Measurements from ENCODE around the gene ZNF573. TPM values are rescaled to one million over a fixed set of nuclear protein-coding genes. Genes with fewer than 3 reads are reported as not detected.

The ZNF573 gene
- total and polyA plus RNA-seq, 2 experiments from 2014 or later: 7.7 to 10.3 TPM

DNA sequence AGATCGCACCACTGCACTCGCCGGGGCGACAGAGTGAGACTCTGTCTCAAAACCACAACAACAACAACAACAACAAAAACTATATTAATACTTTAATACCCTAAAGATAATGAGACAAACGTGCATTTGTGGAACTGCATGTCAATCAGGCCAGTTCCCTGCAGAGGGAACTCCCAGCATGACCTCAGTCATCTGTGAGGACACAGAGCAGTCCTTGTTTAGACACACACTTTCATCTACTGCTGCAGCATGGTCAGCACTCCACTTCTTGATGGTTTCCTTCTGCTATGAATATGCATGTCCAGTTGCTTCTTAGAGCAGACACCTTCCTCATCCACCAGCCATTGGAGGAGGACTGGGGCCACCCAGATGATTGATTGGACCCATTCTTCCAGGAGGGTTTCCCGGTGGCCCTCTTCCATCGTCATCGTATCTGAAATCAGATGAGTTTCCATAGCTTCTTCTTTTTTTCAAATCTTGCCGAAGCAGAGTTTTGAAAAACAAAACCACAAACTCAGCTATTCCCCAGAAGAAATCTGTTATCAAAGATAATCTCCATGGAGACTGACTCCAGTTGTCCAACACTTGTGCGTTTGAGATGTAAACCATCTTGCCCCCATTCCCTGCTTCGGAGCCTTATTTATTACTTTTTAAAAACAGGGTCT, 86.3 kb downstream of the ZNF573 start (continued):
- TF ChIP-seq, protein P1, sequence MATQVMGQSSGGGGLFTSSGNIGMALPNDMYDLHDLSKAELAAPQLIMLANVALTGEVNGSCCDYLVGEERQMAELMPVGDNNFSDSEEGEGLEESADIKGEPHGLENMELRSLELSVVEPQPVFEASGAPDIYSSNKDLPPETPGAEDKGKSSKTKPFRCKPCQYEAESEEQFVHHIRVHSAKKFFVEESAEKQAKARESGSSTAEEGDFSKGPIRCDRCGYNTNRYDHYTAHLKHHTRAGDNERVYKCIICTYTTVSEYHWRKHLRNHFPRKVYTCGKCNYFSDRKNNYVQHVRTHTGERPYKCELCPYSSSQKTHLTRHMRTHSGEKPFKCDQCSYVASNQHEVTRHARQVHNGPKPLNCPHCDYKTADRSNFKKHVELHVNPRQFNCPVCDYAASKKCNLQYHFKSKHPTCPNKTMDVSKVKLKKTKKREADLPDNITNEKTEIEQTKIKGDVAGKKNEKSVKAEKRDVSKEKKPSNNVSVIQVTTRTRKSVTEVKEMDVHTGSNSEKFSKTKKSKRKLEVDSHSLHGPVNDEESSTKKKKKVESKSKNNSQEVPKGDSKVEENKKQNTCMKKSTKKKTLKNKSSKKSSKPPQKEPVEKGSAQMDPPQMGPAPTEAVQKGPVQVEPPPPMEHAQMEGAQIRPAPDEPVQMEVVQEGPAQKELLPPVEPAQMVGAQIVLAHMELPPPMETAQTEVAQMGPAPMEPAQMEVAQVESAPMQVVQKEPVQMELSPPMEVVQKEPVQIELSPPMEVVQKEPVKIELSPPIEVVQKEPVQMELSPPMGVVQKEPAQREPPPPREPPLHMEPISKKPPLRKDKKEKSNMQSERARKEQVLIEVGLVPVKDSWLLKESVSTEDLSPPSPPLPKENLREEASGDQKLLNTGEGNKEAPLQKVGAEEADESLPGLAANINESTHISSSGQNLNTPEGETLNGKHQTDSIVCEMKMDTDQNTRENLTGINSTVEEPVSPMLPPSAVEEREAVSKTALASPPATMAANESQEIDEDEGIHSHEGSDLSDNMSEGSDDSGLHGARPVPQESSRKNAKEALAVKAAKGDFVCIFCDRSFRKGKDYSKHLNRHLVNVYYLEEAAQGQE (IDR thresholded peaks at IDR 0.05; ENCODE audit: unreplicated experiment): no peak
- no peak for TF ChIP-seq CREB1 (CRISPR knock-in tag; IDR thresholded peaks at IDR 0.05; ENCODE audit: low read depth)
- TF ChIP-seq NANOG (IDR thresholded peaks at IDR 0.05; ENCODE audit: borderline replicate concordance): no peak
- TF ChIP-seq ZNF114 (CRISPR knock-in tag; IDR thresholded peaks at IDR 0.05): no peak
- TF ChIP-seq POLR2AphosphoS5 (IDR thresholded peaks at IDR 0.05; ENCODE audit: low read depth): no peak
- TF ChIP-seq JUNB (IDR thresholded peaks at IDR 0.05; ENCODE audit: unreplicated experiment): no peak
- TF ChIP-seq, protein P2, sequence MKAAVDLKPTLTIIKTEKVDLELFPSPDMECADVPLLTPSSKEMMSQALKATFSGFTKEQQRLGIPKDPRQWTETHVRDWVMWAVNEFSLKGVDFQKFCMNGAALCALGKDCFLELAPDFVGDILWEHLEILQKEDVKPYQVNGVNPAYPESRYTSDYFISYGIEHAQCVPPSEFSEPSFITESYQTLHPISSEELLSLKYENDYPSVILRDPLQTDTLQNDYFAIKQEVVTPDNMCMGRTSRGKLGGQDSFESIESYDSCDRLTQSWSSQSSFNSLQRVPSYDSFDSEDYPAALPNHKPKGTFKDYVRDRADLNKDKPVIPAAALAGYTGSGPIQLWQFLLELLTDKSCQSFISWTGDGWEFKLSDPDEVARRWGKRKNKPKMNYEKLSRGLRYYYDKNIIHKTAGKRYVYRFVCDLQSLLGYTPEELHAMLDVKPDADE (IDR thresholded peaks at IDR 0.05): no peak
- no peak for TF ChIP-seq ZNF331 (CRISPR knock-in tag; IDR thresholded peaks at IDR 0.05; ENCODE audit: low read depth)

DNA sequence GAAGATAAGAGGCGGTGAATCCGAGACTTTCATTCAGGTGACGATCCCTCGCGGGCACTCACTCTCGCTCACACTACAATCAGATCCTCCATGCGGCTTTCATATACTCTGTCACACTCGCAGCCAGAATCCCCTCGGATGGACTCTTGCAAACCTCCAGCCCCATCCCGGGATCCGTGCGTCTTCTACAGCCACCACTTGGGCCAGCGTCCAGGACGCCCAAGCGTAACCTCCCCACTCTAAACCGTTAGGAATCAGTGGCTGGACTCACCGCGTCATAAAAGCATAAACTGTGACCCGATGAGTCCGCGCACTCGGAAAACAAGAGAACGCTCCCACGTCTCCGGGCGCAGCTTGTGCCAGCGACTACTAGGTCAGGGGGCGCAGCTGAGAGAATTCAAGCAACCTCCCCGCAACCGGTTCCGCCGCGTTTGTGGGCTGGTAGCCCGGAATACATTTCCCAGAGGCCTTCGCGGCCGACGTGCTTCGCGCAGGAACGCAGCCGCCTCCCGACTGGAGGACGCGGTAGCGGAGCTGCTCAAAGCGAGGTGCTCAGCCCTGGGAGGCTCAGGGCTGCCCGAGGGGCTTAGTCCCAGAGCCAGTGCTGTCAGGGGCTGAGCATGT, 87.4 kb downstream of the ZNF573 start:
- Mint-ChIP-seq H3K9me3 (peaks cover 13% of the 10 kb centered on the region; the same call in 2 of the 3 replicates), H3K36me3 (ENCODE audit: low read depth) (peaks cover 10% of the 10 kb centered on the region), H3K4me3 (peak overlapping the region; percentile 91), H3K4me1 (peaks cover 11% of the 10 kb centered on the region), H3K27me3 (ENCODE audit: insufficient read depth, low read depth, poor library complexity) (peaks cover 44% of the 10 kb centered on the region), H3K27ac (no peak overlapping the region)
- Histone ChIP-seq H3F3A (replicated peaks; ENCODE audit: low read depth) (no peaks in the 10 kb centered on the region), H3K27me3 (ENCODE audit: insufficient read depth) (peaks cover 45% of the 10 kb centered on the region), H3K4me2 (peak overlapping the region; percentile 84), H4K20me1 (replicated peaks; ENCODE audit: insufficient read depth) (no peaks in the 10 kb centered on the region), H3K4me3 (peak overlapping the region; percentile 68), H3K79me2 (replicated peaks; ENCODE audit: insufficient read depth) (no peaks in the 10 kb centered on the region), H3K27ac (ENCODE audit: low read depth) (no peak overlapping the region), H3K9me2 (ENCODE audit: insufficient read depth) (no peaks in the 10 kb centered on the region), H2AFZ (peak overlapping the region; percentile 97), H3K36me3 (ENCODE audit: insufficient read depth) (no peaks in the 10 kb centered on the region), H3K4me1 (ENCODE audit: insufficient read depth) (peaks cover 5% of the 10 kb centered on the region)
- DNase-seq (ENCODE audit: low spot score) (peak; percentile 93), ATAC-seq (peak; percentile 92)
- TF ChIP-seq, protein P1 (IDR thresholded peaks at IDR 0.05; ENCODE audit: unreplicated experiment): no peak
- TF ChIP-seq, protein P2 (IDR thresholded peaks at IDR 0.05): 0 out of 2 replicates have a peak, but pooled peaks have one; percentile 39
- TF ChIP-seq, protein P3, sequence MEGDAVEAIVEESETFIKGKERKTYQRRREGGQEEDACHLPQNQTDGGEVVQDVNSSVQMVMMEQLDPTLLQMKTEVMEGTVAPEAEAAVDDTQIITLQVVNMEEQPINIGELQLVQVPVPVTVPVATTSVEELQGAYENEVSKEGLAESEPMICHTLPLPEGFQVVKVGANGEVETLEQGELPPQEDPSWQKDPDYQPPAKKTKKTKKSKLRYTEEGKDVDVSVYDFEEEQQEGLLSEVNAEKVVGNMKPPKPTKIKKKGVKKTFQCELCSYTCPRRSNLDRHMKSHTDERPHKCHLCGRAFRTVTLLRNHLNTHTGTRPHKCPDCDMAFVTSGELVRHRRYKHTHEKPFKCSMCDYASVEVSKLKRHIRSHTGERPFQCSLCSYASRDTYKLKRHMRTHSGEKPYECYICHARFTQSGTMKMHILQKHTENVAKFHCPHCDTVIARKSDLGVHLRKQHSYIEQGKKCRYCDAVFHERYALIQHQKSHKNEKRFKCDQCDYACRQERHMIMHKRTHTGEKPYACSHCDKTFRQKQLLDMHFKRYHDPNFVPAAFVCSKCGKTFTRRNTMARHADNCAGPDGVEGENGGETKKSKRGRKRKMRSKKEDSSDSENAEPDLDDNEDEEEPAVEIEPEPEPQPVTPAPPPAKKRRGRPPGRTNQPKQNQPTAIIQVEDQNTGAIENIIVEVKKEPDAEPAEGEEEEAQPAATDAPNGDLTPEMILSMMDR (conservative IDR thresholded peaks at IDR 0.05; ENCODE audit: low read depth in 2 of 2): peak in 1 of 2 experiments; percentile 22; a peak in 1 of 4 replicates
- TF ChIP-seq CREB1 (CRISPR knock-in tag; IDR thresholded peaks at IDR 0.05; ENCODE audit: low read depth) (peak; percentile 65), POLR2AphosphoS5 (IDR thresholded peaks at IDR 0.05; ENCODE audit: low read depth) (peak; percentile 38; the same call in 1 of the 2 replicates), NANOG (IDR thresholded peaks at IDR 0.05; ENCODE audit: borderline replicate concordance) (no peak)
